ENCODE results near the gene HFE.
A peak's percentile ranks its signal among the peaks of the same experiment; 100 is the strongest.

The HFE gene

DNA sequence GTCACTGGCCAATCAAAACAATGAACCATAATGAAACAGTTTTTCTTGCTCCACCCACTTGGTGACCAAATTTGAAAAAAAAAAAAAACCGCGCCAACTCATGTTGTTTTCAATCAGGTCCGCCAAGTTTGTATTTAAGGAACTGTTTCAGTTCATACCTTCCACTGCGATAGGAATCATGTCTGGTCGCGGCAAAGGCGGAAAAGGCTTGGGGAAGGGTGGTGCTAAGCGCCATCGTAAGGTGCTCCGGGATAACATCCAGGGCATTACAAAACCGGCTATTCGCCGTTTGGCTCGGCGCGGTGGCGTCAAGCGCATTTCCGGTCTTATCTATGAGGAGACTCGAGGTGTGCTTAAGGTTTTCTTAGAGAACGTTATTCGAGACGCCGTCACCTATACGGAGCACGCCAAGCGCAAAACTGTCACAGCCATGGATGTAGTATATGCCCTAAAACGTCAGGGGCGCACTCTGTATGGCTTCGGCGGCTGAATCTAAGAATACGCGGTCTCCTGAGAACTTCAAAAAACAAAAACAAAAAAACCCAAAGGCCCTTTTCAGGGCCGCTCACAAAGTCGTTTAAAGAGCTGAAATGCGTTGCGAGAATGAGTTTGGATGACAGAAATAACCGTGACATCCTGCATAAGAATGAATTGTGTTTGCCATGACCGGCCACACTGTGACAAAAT lies 16.7 kb downstream of the HFE start (continued):
- TF ChIP-seq, protein P1, sequence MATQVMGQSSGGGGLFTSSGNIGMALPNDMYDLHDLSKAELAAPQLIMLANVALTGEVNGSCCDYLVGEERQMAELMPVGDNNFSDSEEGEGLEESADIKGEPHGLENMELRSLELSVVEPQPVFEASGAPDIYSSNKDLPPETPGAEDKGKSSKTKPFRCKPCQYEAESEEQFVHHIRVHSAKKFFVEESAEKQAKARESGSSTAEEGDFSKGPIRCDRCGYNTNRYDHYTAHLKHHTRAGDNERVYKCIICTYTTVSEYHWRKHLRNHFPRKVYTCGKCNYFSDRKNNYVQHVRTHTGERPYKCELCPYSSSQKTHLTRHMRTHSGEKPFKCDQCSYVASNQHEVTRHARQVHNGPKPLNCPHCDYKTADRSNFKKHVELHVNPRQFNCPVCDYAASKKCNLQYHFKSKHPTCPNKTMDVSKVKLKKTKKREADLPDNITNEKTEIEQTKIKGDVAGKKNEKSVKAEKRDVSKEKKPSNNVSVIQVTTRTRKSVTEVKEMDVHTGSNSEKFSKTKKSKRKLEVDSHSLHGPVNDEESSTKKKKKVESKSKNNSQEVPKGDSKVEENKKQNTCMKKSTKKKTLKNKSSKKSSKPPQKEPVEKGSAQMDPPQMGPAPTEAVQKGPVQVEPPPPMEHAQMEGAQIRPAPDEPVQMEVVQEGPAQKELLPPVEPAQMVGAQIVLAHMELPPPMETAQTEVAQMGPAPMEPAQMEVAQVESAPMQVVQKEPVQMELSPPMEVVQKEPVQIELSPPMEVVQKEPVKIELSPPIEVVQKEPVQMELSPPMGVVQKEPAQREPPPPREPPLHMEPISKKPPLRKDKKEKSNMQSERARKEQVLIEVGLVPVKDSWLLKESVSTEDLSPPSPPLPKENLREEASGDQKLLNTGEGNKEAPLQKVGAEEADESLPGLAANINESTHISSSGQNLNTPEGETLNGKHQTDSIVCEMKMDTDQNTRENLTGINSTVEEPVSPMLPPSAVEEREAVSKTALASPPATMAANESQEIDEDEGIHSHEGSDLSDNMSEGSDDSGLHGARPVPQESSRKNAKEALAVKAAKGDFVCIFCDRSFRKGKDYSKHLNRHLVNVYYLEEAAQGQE (tag by site-specific recombination; IDR thresholded peaks at IDR 0.05) = peak; percentile 32; the same call in 1 of the 2 replicates
- TF ChIP-seq, protein P2, sequence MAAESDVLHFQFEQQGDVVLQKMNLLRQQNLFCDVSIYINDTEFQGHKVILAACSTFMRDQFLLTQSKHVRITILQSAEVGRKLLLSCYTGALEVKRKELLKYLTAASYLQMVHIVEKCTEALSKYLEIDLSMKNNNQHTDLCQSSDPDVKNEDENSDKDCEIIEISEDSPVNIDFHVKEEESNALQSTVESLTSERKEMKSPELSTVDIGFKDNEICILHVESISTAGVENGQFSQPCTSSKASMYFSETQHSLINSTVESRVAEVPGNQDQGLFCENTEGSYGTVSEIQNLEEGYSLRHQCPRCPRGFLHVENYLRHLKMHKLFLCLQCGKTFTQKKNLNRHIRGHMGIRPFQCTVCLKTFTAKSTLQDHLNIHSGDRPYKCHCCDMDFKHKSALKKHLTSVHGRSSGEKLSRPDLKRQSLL (tag by site-specific recombination; IDR thresholded peaks at IDR 0.05) = no peak; the same call in 1 of the 2 replicates
- TF ChIP-seq, protein P3, sequence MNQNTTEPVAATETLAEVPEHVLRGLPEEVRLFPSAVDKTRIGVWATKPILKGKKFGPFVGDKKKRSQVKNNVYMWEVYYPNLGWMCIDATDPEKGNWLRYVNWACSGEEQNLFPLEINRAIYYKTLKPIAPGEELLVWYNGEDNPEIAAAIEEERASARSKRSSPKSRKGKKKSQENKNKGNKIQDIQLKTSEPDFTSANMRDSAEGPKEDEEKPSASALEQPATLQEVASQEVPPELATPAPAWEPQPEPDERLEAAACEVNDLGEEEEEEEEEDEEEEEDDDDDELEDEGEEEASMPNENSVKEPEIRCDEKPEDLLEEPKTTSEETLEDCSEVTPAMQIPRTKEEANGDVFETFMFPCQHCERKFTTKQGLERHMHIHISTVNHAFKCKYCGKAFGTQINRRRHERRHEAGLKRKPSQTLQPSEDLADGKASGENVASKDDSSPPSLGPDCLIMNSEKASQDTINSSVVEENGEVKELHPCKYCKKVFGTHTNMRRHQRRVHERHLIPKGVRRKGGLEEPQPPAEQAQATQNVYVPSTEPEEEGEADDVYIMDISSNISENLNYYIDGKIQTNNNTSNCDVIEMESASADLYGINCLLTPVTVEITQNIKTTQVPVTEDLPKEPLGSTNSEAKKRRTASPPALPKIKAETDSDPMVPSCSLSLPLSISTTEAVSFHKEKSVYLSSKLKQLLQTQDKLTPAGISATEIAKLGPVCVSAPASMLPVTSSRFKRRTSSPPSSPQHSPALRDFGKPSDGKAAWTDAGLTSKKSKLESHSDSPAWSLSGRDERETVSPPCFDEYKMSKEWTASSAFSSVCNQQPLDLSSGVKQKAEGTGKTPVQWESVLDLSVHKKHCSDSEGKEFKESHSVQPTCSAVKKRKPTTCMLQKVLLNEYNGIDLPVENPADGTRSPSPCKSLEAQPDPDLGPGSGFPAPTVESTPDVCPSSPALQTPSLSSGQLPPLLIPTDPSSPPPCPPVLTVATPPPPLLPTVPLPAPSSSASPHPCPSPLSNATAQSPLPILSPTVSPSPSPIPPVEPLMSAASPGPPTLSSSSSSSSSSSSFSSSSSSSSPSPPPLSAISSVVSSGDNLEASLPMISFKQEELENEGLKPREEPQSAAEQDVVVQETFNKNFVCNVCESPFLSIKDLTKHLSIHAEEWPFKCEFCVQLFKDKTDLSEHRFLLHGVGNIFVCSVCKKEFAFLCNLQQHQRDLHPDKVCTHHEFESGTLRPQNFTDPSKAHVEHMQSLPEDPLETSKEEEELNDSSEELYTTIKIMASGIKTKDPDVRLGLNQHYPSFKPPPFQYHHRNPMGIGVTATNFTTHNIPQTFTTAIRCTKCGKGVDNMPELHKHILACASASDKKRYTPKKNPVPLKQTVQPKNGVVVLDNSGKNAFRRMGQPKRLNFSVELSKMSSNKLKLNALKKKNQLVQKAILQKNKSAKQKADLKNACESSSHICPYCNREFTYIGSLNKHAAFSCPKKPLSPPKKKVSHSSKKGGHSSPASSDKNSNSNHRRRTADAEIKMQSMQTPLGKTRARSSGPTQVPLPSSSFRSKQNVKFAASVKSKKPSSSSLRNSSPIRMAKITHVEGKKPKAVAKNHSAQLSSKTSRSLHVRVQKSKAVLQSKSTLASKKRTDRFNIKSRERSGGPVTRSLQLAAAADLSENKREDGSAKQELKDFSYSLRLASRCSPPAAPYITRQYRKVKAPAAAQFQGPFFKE (tag by site-specific recombination; IDR thresholded peaks at IDR 0.05; ENCODE audit: borderline replicate concordance) = no peak
- TF ChIP-seq ZEB2 (tag by site-specific recombination; IDR thresholded peaks at IDR 0.05) (peak; percentile 91), ZNF335 (tag by site-specific recombination; conservative IDR thresholded peaks at IDR 0.05) (peak; percentile 5; the same call in 1 of the 2 replicates), KLF8 (tag by site-specific recombination; IDR thresholded peaks at IDR 0.05) (peak; percentile 93), ZNF558 (tag by site-specific recombination; IDR thresholded peaks at IDR 0.05) (peak; percentile 70; the same call in 1 of the 2 replicates), BCL11B (tag by site-specific recombination; IDR thresholded peaks at IDR 0.05; ENCODE audit: low read depth) (peak; percentile 23; the same call in 1 of the 2 replicates), ZNF223 (tag by site-specific recombination; IDR thresholded peaks at IDR 0.05) (no peak), ZNF707 (tag by site-specific recombination; IDR thresholded peaks at IDR 0.05) (no peak), ZNF677 (tag by site-specific recombination; IDR thresholded peaks at IDR 0.05) (no peak), ZNF555 (tag by site-specific recombination; conservative IDR thresholded peaks at IDR 0.05) (no peak), ZNF549 (tag by site-specific recombination; IDR thresholded peaks at IDR 0.05) (no peak), ZNF169 (tag by site-specific recombination; IDR thresholded peaks at IDR 0.05) (no peak), REPIN1 (tag by site-specific recombination; IDR thresholded peaks at IDR 0.05; ENCODE audit: low read depth) (no peak; the same call in 1 of the 2 replicates), ZNF211 (tag by site-specific recombination; IDR thresholded peaks at IDR 0.05; ENCODE audit: low read depth) (no peak), ZNF571 (tag by site-specific recombination; IDR thresholded peaks at IDR 0.05) (no peak), ZSCAN30 (tag by site-specific recombination; IDR thresholded peaks at IDR 0.05) (peak; percentile 96), ZNF621 (tag by site-specific recombination; IDR thresholded peaks at IDR 0.05) (no peak), ZNF114 (tag by site-specific recombination; IDR thresholded peaks at IDR 0.05) (no peak), ZIC2 (tag by site-specific recombination; IDR thresholded peaks at IDR 0.05) (no peak), ZNF785 (tag by site-specific recombination; IDR thresholded peaks at IDR 0.05) (no peak), ZNF623 (tag by site-specific recombination; IDR thresholded peaks at IDR 0.05) (peak; percentile 57; the same call in 1 of the 2 replicates)
- TF ChIP-seq, protein P4, sequence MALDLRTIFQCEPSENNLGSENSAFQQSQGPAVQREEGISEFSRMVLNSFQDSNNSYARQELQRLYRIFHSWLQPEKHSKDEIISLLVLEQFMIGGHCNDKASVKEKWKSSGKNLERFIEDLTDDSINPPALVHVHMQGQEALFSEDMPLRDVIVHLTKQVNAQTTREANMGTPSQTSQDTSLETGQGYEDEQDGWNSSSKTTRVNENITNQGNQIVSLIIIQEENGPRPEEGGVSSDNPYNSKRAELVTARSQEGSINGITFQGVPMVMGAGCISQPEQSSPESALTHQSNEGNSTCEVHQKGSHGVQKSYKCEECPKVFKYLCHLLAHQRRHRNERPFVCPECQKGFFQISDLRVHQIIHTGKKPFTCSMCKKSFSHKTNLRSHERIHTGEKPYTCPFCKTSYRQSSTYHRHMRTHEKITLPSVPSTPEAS (tag by site-specific recombination; IDR thresholded peaks at IDR 0.05) = peak; percentile 53; the same call in 1 of the 2 replicates
- TF ChIP-seq, protein P5, sequence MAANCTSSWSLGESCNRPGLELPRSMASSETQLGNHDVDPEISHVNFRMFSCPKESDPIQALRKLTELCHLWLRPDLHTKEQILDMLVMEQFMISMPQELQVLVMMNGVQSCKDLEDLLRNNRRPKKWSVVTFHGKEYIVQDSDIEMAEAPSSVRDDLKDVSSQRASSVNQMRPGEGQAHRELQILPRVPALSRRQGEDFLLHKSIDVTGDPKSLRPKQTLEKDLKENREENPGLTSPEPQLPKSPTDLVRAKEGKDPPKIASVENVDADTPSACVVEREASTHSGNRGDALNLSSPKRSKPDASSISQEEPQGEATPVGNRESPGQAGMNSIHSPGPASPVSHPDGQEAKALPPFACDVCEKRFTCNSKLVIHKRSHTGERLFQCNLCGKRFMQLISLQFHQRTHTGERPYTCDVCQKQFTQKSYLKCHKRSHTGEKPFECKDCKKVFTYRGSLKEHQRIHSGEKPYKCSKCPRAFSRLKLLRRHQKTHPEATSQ (tag by site-specific recombination; IDR thresholded peaks at IDR 0.05) = 0 out of 2 replicates have a peak, but pooled peaks have one; percentile 48
